GM12891 (cell line): ENCODE results near the gene FAM89B.

Experiments used
- PAX5 ChIP-seq: IDR thresholded peaks from 2 replicates; pipeline ENCODE4 v1.6.1; 2011; ENCODE audit warnings: low read length, moderate library complexity, mild to moderate bottlenecking; ENCODE audit not compliant: insufficient read depth, severe bottlenecking
- POLR2A ChIP-seq: IDR thresholded peaks from 2 replicates; pipeline ENCODE4 v1.6.1; 2011; ENCODE audit warnings: low read depth, low read length, control low read depth
- POLR2AphosphoS5 ChIP-seq: IDR thresholded peaks from 2 replicates; pipeline ENCODE4 v1.6.1; 2011; ENCODE audit warnings: low read depth, low read length, control low read depth
- POU2F2 ChIP-seq: IDR thresholded peaks from 2 replicates; pipeline ENCODE4 v1.6.1; 2011; ENCODE audit warnings: low read depth, mild to moderate bottlenecking, control low read depth, low read length, moderate library complexity
- TAF1 ChIP-seq: IDR thresholded peaks from 2 replicates; pipeline ENCODE4 v1.6.1; 2011; ENCODE audit warnings: low read depth, low read length, control low read depth

- no peak for TF ChIP-seq POLR2AphosphoS5
- TF ChIP-seq POLR2A = no peak
- TF ChIP-seq POU2F2 = no peak
- no peak for TF ChIP-seq TAF1
- no peak for TF ChIP-seq PAX5
Measured at GRCh38 chr11:65586247-65586630, 13.9 kb downstream of the FAM89B start.
